Skeletal muscle satellite cell (primary cell): ENCODE measurements around the gene ASPRV1. TPM values are rescaled to one million over a fixed set of nuclear protein-coding genes. Genes with fewer than 3 reads are reported as not detected.
"Not testable (repeated sequence)": the region's sequence is repeated elsewhere in the genome, so short reads cannot be mapped to it uniquely, and the experiment has no call there.

Experiments
- H3K27me3 ChIP-seq: 2 replicates; pipeline ENCODE4 v1.7.0; 2013; ENCODE audit warnings: low read length; ENCODE audit not compliant: control insufficient read depth, insufficient read depth
- H3K36me3 ChIP-seq: 2 replicates; pipeline ENCODE4 v1.7.0; 2013; ENCODE audit warnings: mild to moderate bottlenecking, control low read depth, low read length; ENCODE audit not compliant: insufficient read depth
- H3K4me1 ChIP-seq: 2 replicates; pipeline ENCODE4 v1.7.0; 2013; ENCODE audit warnings: low read length; ENCODE audit not compliant: control insufficient read depth, insufficient read depth
- H3K4me2 ChIP-seq: 2 replicates; pipeline ENCODE4 v1.7.0; 2013; ENCODE audit warnings: mild to moderate bottlenecking, low read length
- H3K4me3 ChIP-seq: 2 replicates; pipeline ENCODE4 v1.7.0; 2013; ENCODE audit warnings: low read length
- H3K9ac ChIP-seq: 2 replicates; pipeline ENCODE4 v1.7.0; 2013; ENCODE audit warnings: mild to moderate bottlenecking, low read depth, low read length, moderate library complexity
- H3K9me3 ChIP-seq: replicated peaks from 2 replicates; pipeline ENCODE4 v1.7.0; 2013; ENCODE audit warnings: mild to moderate bottlenecking, control low read depth, low read length
- total RNA-seq: library from RNA; depleted of rRNA; stranded (reverse); fragments of >200 nt; gene quantifications from 2 replicates; pipeline ENCODE4 v1.2.3, GENCODE V29; 2012; rRNA removed

The ASPRV1 gene
- total RNA-seq: 0.44 TPM in 1 of 2 replicates, not detected in the other

- Histone ChIP-seq H3K9me3 (no peaks in the 10 kb centered on the region), H3K4me1 (no peaks in the 10 kb centered on the region), H3K4me3 (no peak within 1 kb of the TSS), H3K36me3 (no peaks in the 10 kb centered on the region), H3K4me2 (no peak within 1 kb of the TSS), H3K27me3 (peaks cover 44% of the 10 kb centered on the region), H3K9ac (no peak within 1 kb of the TSS)
Measured at GRCh38 chr2:69961496-69961895, at the start of gene ASPRV1. ASPRV1 (minus strand) TSS chr2:69961631; CDS start chr2:69961436, 195 bp downstream.

- no peak overlapping the region for H3K4me2 ChIP-seq
- H3K9ac ChIP-seq: no peak overlapping the region
- H3K9me3 ChIP-seq: no peaks in the 10 kb centered on the region
- no peak overlapping the region for H3K4me3 ChIP-seq
- no peaks in the 10 kb centered on the region for H3K27me3 ChIP-seq
- no peaks in the 10 kb centered on the region for H3K36me3 ChIP-seq
- no peaks in the 10 kb centered on the region for H3K4me1 ChIP-seq
Measured at GRCh38 chr2:70010576-70011111, 49.2 kb upstream of the ASPRV1 start.

GRCh38 chr2:70009762-70010575, 48.5 kb upstream of the ASPRV1 start:
- H3K36me3 ChIP-seq: no peaks in the 10 kb centered on the region
- H3K9ac ChIP-seq: no peak overlapping the region

GRCh38 chr2:70008290-70008689, 46.9 kb upstream of the ASPRV1 start:
- Histone ChIP-seq H3K27me3 (no peaks in the 10 kb centered on the region), H3K36me3 (no peaks in the 10 kb centered on the region), H3K4me3 (no peak overlapping the region), H3K9ac (no peak overlapping the region), H3K9me3 (no peaks in the 10 kb centered on the region), H3K4me2 (no peak overlapping the region), H3K4me1 (no peaks in the 10 kb centered on the region)

More at GRCh38 chr2:70009762-70010575, 48.5 kb upstream of the ASPRV1 start:
- Histone ChIP-seq H3K4me3 (no peak overlapping the region), H3K9me3 (no peaks in the 10 kb centered on the region), H3K27me3 (no peaks in the 10 kb centered on the region), H3K4me2 (no peak overlapping the region), H3K4me1 (no peaks in the 10 kb centered on the region)

- Histone ChIP-seq H3K4me1 (no peaks in the 10 kb centered on the region), H3K9me3 (no peaks in the 10 kb centered on the region), H3K4me2 (no peak overlapping the region), H3K4me3 (no peak overlapping the region), H3K27me3 (no peaks in the 10 kb centered on the region), H3K9ac (no peak overlapping the region), H3K36me3 (no peaks in the 10 kb centered on the region)
Measured at GRCh38 chr2:70007151-70007550, 45.7 kb upstream of the ASPRV1 start.

- H3K9me3 ChIP-seq: no peaks in the 10 kb centered on the region
- H3K4me1 ChIP-seq: no peaks in the 10 kb centered on the region
- no peak overlapping the region for H3K4me2 ChIP-seq
- no peaks in the 10 kb centered on the region for H3K27me3 ChIP-seq
- no peak overlapping the region for H3K9ac ChIP-seq
- H3K4me3 ChIP-seq: no peak overlapping the region
- H3K36me3 ChIP-seq: no peaks in the 10 kb centered on the region
Measured at GRCh38 chr2:70006447-70006784, 45.0 kb upstream of the ASPRV1 start.

GRCh38 chr2:70005752-70006446, 44.5 kb upstream of the ASPRV1 start:
- Histone ChIP-seq H3K4me2 (no peak overlapping the region), H3K27me3 (no peaks in the 10 kb centered on the region), H3K36me3 (no peaks in the 10 kb centered on the region), H3K4me3 (no peak overlapping the region), H3K9ac (no peak overlapping the region), H3K4me1 (no peaks in the 10 kb centered on the region), H3K9me3 (no peaks in the 10 kb centered on the region)

- H3K4me3 ChIP-seq: no peak overlapping the region
- H3K4me1 ChIP-seq: no peaks in the 10 kb centered on the region
- H3K27me3 ChIP-seq: no peaks in the 10 kb centered on the region
- H3K9ac ChIP-seq: no peak overlapping the region
- no peaks in the 10 kb centered on the region for H3K9me3 ChIP-seq
- no peaks in the 10 kb centered on the region for H3K36me3 ChIP-seq
- no peak overlapping the region for H3K4me2 ChIP-seq
Measured at GRCh38 chr2:70005216-70005615, 43.8 kb upstream of the ASPRV1 start.

GRCh38 chr2:70003093-70003830, 41.8 kb upstream of the ASPRV1 start:
- Histone ChIP-seq H3K36me3 (no peaks in the 10 kb centered on the region), H3K4me1 (no peaks in the 10 kb centered on the region), H3K4me3 (no peak overlapping the region)

GRCh38 chr2:70002241-70002899, 40.9 kb upstream of the ASPRV1 start:
- H3K4me1 ChIP-seq: peaks cover 2% of the 10 kb centered on the region
- no peak overlapping the region for H3K4me3 ChIP-seq
- no peaks in the 10 kb centered on the region for H3K36me3 ChIP-seq
- no peaks in the 10 kb centered on the region for H3K27me3 ChIP-seq
- H3K9ac ChIP-seq: no peak overlapping the region
- H3K9me3 ChIP-seq: no peaks in the 10 kb centered on the region
- no peak overlapping the region for H3K4me2 ChIP-seq

More at GRCh38 chr2:70003093-70003830, 41.8 kb upstream of the ASPRV1 start:
- H3K9me3 ChIP-seq: no peaks in the 10 kb centered on the region
- no peaks in the 10 kb centered on the region for H3K27me3 ChIP-seq
- no peak overlapping the region for H3K4me2 ChIP-seq
- H3K9ac ChIP-seq: no peak overlapping the region

- not testable (repeated sequence) for H3K9me3 ChIP-seq, H3K4me1 ChIP-seq, H3K9ac ChIP-seq, H3K4me3 ChIP-seq, H3K36me3 ChIP-seq, H3K27me3 ChIP-seq, H3K4me2 ChIP-seq
Measured at GRCh38 chr2:70000529-70000928, 39.1 kb upstream of the ASPRV1 start.
